ENCODE results near the gene DISC1. TPM values are rescaled to one million over a fixed set of nuclear protein-coding genes. Genes with fewer than 3 reads are reported as not detected.
"Not testable (repeated sequence)": the region's sequence is repeated elsewhere in the genome, so short reads cannot be mapped to it uniquely, and the experiment has no call there.

DISC1 gene
- total and polyA plus RNA-seq, 2 of the 13 experiments (the other 11 are each of a cell fraction or from before 2014, with no cell fraction given) = 4.2 to 4.6 TPM

GRCh38 chr1:231899713-231900435, 273.3 kb downstream of the DISC1 start (continued):
- TF ChIP-seq RAD21 (CRISPR knock-in tag; IDR thresholded peaks at IDR 0.05) (no peak), ZBTB2 (CRISPR knock-in tag; IDR thresholded peaks at IDR 0.05; ENCODE audit: low read depth) (no peak)

GRCh38 chr1:231903586-231904081, 277.0 kb downstream of the DISC1 start:
- H2AFZ ChIP-seq (ENCODE audit: low read length) = no peak overlapping the region
- no peak overlapping the region for H3K27ac ChIP-seq (ENCODE audit: extremely low read length, insufficient read depth, low read length)
- no peak overlapping the region for H3K4me3 ChIP-seq (replicated peaks in 1 of 3; ENCODE audit: insufficient read depth in 1 of 3, low read depth in 2 of 3, low read length in 3 of 3)
- H3K27me3 ChIP-seq (ENCODE audit: control insufficient read depth in 1 of 2, insufficient read depth in 2 of 2, low read length in 2 of 2) = no peaks in the 10 kb centered on the region
- BruUV-seq (replicated peaks) = no TSS peak
- 79% methylated on average over 4 of the region's 4 CpGs for WGBS (ENCODE audit: low lambda C conversion rate)
- no peak for DNase-seq (ENCODE audit: low spot score)
- no peaks in the 10 kb centered on the region for H4K20me1 ChIP-seq (ENCODE audit: insufficient read depth, low read length)
- no peaks in the 10 kb centered on the region for H3K36me3 ChIP-seq (replicated peaks in 1 of 2; ENCODE audit: control insufficient read depth in 1 of 2, insufficient read depth in 2 of 2, low read length in 2 of 2)
- no peak for FAIRE-seq
- H3K9me3 ChIP-seq (ENCODE audit: low read length) = no peaks in the 10 kb centered on the region
- no peak for ATAC-seq
- ChIA-PET POLR2A (no interaction called here), CTCF (ENCODE audit: low intra/inter-chr PET ratio, low total read pairs) (no interaction called here)
- in situ Hi-C loops (cut with HindIII; ENCODE audit: extremely low pct_ligation_motif_present, low pct_unique_long_range_greater_than_20kb) = no loop called here
- H3K4me1 ChIP-seq (ENCODE audit: insufficient read depth, low read length) = no peaks in the 10 kb centered on the region
- no peak overlapping the region for H3K9ac ChIP-seq (ENCODE audit: insufficient read depth, low read depth, low read length)
- no peaks in the 10 kb centered on the region for H3K79me2 ChIP-seq (ENCODE audit: insufficient read depth, low read length)
- intact Hi-C loops (cut with micrococcal nuclease; ENCODE audit: unreplicated experiment) = no loop called here
- no peak overlapping the region for H3K4me2 ChIP-seq (ENCODE audit: low read depth, low read length)
- TF ChIP-seq ZNF776 (CRISPR knock-in tag; IDR thresholded peaks at IDR 0.05) (no peak), AHR (CRISPR knock-in tag; IDR thresholded peaks at IDR 0.05) (no peak), HCFC1 (IDR thresholded peaks at IDR 0.05; ENCODE audit: low read depth, low read length) (no peak), ZNF552 (CRISPR knock-in tag; IDR thresholded peaks at IDR 0.05; ENCODE audit: borderline replicate concordance) (no peak), ZBTB38 (CRISPR knock-in tag; IDR thresholded peaks at IDR 0.05) (no peak), SNRNP70 (IDR thresholded peaks at IDR 0.05; ENCODE audit: low read depth, low read length) (no peak)

- H3K9me3 ChIP-seq (ENCODE audit: low read length); H4K20me1 ChIP-seq (ENCODE audit: insufficient read depth, low read length); H3K79me2 ChIP-seq (ENCODE audit: insufficient read depth, low read length); H3K4me3 ChIP-seq (replicated peaks in 1 of 3; ENCODE audit: insufficient read depth in 1 of 3, low read depth in 2 of 3, low read length in 3 of 3); H3K4me2 ChIP-seq (ENCODE audit: low read depth, low read length); FAIRE-seq; BruUV-seq (replicated peaks); POLR2A ChIA-PET; H3K36me3 ChIP-seq (replicated peaks in 1 of 2; ENCODE audit: control insufficient read depth in 1 of 2, insufficient read depth in 2 of 2, low read length in 2 of 2); H3K9ac ChIP-seq (ENCODE audit: insufficient read depth, low read depth, low read length); H3K4me1 ChIP-seq (ENCODE audit: insufficient read depth, low read length); H3K27me3 ChIP-seq (ENCODE audit: control insufficient read depth in 1 of 2, insufficient read depth in 2 of 2, low read length in 2 of 2); intact Hi-C loops (cut with micrococcal nuclease; ENCODE audit: unreplicated experiment); H3K27ac ChIP-seq (ENCODE audit: extremely low read length, insufficient read depth, low read length); H2AFZ ChIP-seq (ENCODE audit: low read length); in situ Hi-C loops (cut with HindIII; ENCODE audit: extremely low pct_ligation_motif_present, low pct_unique_long_range_greater_than_20kb); CTCF ChIA-PET (ENCODE audit: low intra/inter-chr PET ratio, low total read pairs); ATAC-seq; DNase-seq (ENCODE audit: low spot score): not testable (repeated sequence)
- WGBS (ENCODE audit: low lambda C conversion rate) = 78% methylated on average over 2 of the region's 2 CpGs
These were observed 280.7 kb downstream of the DISC1 start for GRCh38 chr1:231907310-231907709.
